PC-3 (cell line): ENCODE data around the gene SLC23A2.

ENCODE experiments used
- EZH2 ChIP-seq: fragments of 300-600 bp; sonication (generic); IDR thresholded peaks from one replicate; pipeline ENCODE4 v1.6.1; 2017; ENCODE audit warnings: antibody characterized with exemption, mild to moderate bottlenecking, low read length; ENCODE audit not compliant: unreplicated experiment
- EZH2phosphoT487 ChIP-seq: fragments of 300-600 bp; sonication (generic); IDR thresholded peaks from 2 replicates; pipeline ENCODE4 v1.6.1; 2018; ENCODE audit warnings: mild to moderate bottlenecking, antibody characterized with exemption, low read length, borderline replicate concordance
- TF ChIP-seq, protein P1 (sequence below): fragments of 300-600 bp; sonication (generic); conservative IDR thresholded peaks from 2 replicates; pipeline ENCODE4 v1.5.1; 2017; ENCODE audit warnings: antibody characterized with exemption, low read depth, mild to moderate bottlenecking, low read length

DNA sequence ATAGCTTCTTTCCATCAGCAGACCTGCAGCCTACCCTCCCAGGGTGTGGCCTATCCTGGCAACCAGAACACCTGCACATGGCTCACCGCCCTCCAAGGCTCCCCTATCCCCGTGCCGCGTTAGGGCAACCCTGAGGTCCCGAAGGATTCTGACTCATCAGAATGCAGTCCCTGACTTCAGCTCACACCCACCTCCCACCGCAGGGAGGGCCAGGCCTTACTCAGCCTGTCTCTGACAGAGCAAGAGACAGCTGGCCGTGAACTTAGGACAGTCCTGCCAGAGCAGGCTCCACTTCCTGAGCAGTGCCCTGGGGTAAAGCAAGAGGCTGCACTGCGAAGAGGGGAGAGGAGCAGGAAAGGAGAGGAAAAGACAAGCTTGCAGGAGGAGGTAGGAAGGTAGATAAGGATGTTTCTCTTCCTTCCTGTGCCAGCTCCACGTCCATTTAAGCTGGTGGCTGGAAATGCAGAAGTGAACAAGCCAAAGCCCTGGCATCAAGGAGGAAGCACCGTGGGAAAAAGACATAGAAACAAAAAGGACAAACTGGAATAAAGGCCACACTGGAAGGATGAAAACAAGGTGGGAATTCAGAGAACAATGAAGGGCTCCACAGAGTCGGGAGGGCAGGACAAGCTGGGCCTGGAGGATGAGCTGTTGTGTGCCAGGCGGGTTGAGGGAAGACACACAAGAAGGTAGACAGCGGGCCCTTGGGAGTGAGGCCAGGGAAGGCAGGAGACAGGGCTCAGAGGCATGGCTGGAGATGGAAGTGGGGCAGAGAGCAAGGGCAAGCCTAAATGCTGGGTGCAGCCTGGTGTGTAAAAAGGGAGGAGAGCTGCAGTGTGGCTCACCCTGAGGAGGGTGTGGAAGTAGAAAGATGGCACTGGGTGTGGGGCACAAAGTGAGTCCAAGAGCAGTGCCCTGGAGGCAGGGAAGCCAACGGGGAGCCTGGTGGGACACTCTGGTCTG lies 102.7 kb downstream of the SLC23A2 start:
- TF ChIP-seq, protein P1, sequence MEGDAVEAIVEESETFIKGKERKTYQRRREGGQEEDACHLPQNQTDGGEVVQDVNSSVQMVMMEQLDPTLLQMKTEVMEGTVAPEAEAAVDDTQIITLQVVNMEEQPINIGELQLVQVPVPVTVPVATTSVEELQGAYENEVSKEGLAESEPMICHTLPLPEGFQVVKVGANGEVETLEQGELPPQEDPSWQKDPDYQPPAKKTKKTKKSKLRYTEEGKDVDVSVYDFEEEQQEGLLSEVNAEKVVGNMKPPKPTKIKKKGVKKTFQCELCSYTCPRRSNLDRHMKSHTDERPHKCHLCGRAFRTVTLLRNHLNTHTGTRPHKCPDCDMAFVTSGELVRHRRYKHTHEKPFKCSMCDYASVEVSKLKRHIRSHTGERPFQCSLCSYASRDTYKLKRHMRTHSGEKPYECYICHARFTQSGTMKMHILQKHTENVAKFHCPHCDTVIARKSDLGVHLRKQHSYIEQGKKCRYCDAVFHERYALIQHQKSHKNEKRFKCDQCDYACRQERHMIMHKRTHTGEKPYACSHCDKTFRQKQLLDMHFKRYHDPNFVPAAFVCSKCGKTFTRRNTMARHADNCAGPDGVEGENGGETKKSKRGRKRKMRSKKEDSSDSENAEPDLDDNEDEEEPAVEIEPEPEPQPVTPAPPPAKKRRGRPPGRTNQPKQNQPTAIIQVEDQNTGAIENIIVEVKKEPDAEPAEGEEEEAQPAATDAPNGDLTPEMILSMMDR: no peak
- TF ChIP-seq EZH2 (no peak), EZH2phosphoT487 (no peak)
